Measurements from ENCODE around the gene CELF4.
A peak's percentile ranks its signal among the peaks of the same experiment; 100 is the strongest.

The CELF4 gene

GRCh38 chr18:37348729-37349128 lies 216.9 kb downstream of the CELF4 start:
- no peak for DNase-seq (ENCODE audit: low spot score)

DNA sequence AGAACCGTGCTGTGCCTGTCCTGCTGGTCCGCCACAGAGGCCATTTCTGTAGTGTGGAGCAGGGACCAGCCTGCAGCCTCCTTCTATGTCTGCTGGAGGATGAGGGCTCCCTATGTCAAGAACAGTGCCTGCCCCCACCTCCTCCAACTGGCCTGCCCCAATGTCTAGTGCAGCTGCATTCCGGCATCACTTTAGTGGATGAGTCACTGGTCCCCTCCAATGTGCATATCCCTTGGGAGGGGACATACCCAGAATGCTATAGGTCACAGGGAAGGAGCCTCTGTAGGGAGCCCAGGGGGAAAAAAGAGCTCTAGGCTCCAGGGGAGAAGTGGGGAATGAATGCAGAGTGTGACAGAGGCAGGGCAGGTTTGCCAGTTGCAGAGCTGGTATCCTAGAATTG lies 219.6 kb downstream of the CELF4 start:
- no peak for DNase-seq (ENCODE audit: low spot score)

- no peak for DNase-seq (ENCODE audit: low spot score)
These were observed 222.1 kb downstream of the CELF4 start for GRCh38 chr18:37343542-37343851.

- DNase-seq (ENCODE audit: low spot score): no peak
These were observed 224.0 kb downstream of the CELF4 start for GRCh38 chr18:37341473-37342086.

- peak; percentile 45 for DNase-seq (ENCODE audit: low spot score)
These were observed 224.6 kb downstream of the CELF4 start for GRCh38 chr18:37341016-37341415.

DNA sequence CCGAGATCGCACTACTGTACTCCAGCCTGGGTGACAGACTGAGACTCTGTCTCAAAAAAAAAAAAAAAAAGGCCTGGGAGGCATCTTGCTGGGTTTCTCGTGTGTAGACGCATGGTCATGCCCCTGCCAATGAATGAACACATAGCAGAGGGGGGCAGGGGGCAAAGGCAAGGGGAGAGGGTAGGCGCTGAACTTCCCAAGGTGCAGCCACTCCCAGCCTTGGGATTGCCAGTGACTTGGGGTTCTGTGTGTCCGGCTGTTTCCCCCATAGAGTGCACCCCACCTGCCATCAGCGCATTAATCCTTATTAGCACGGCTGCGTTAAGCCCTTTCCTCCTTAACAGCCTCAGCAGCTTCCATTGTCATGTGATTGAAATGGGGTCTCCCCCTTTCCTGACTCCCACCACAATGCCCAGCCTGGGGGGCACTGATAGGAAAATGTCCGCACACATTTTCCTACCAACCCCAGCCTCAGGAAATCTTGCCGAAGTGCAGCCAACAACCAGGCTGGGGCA lies 225.8 kb downstream of the CELF4 start:
- no peak for DNase-seq (ENCODE audit: low spot score)

GRCh38 chr18:37336568-37337285 lies 228.9 kb downstream of the CELF4 start:
- no peak for DNase-seq (ENCODE audit: low spot score)

DNA sequence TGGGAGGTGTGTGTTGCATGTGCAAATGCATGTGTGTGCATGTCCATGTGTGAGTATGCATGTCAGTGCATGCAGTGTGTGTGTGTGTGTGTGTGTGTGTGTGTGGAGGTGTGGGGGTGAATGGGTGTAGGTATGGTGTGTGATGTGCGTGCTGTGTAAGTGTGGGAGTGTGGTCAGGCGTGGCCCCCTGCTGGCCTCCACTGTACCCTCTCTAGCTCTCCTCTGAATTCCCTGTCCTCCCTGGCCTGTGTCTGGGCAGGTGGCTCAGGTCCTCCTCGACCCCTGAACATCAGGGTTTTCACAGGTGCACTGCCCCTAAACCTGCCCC lies 230.2 kb downstream of the CELF4 start:
- peak; percentile 32 for DNase-seq (ENCODE audit: low spot score)

- peak; percentile 88 for DNase-seq (ENCODE audit: low spot score)
These were observed 230.8 kb downstream of the CELF4 start for GRCh38 chr18:37334631-37335408.

GRCh38 chr18:37332628-37333420 lies 232.8 kb downstream of the CELF4 start:
- no peak for DNase-seq (ENCODE audit: low spot score)

DNA sequence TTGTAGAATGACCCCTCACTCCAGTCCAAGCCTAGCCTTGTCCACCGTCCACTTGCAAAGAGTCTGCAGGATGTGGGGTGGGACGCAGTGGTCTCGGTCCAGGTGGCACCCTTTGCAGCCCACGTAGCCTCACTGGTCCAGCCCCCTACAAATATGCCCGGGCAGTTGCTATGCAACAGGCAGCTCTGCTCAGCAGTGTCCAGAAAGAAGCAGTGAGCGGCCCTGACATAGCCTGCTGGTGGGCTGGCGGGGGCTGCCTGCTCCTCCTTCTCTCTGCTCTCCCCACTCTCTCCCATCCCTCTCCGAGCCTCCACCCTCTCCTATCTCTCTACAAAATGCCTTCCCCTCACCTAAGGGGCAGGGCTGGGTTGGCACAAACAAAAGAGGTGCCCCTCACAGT lies 233.4 kb downstream of the CELF4 start:
- no peak for DNase-seq (ENCODE audit: low spot score)

DNA sequence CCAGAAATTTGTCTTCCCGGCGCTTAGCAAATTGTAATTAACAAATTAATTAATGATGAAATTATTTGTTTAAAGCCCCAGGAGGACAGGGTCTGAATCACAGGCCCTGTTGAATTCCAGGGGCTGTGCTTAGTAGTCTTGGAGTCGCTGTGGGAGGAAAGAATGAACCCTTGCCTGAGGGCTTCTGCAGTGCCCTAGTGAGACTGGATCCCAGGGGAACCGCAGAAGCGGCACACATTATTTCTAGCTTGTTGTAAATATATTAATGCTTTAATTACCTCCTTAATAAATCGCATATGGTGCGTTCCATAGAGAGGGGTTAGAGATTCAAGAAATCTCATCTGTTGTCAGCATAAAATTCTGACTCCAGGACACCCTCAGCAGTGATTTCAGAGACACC lies 235.4 kb downstream of the CELF4 start:
- no peak for DNase-seq (ENCODE audit: low spot score)

GRCh38 chr18:37328946-37329719 lies 236.5 kb downstream of the CELF4 start:
- DNase-seq (ENCODE audit: low spot score): no peak

GRCh38 chr18:37327063-37327577 lies 238.5 kb downstream of the CELF4 start:
- DNase-seq (ENCODE audit: low spot score): no peak

- peak; percentile 67 for DNase-seq (ENCODE audit: low spot score)
These were observed 243.0 kb downstream of the CELF4 start for GRCh38 chr18:37322492-37323035.

DNA sequence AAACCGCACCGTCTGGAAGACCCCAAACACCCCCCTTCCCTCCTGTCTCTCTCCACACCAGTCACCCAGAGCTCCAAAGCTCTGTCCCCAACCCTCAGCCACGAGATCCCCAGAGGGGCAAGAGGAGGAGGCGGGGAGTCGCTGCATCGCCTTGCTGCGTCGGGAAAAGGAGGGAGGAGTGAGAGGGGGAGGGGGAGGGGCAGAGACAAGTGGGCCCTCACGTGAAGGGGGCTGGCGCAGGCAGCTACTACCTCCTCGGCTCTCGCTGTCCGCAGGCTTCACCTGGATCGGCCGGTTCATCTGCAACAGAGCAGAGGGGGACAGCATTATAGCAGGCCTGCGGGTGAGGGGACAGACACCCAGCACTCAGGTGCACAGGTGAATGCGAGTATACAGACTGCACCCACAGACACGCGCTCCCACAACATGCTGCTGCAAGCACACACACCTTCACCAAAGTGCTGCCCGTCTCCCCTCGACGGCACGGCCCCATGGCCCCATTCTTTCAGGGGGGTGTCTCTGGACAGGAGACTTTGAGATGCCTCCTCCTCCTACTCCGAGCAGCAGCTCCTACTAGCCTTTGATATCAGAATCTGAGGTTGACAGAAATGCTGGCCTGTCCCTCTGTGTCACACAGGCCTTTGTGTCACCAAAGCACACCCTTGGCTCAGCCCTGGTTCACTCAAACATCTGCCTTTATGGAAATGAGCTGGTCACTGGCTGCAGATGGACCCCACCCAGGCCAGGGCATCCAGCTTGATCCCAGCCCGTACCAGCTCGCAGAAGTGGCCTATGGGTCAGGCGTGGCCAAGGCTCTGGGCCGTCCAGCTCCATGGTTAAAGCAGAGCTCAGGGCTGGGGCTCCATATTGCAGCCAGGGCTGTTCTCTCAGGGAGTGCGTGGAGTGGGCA lies 243.8 kb downstream of the CELF4 start:
- no peak for DNase-seq (ENCODE audit: low spot score)

- DNase-seq (ENCODE audit: low spot score): no peak
These were observed 245.3 kb downstream of the CELF4 start for GRCh38 chr18:37320317-37320716.

GRCh38 chr18:37318360-37319355 lies 246.9 kb downstream of the CELF4 start:
- DNase-seq (ENCODE audit: low spot score): no peak

DNA sequence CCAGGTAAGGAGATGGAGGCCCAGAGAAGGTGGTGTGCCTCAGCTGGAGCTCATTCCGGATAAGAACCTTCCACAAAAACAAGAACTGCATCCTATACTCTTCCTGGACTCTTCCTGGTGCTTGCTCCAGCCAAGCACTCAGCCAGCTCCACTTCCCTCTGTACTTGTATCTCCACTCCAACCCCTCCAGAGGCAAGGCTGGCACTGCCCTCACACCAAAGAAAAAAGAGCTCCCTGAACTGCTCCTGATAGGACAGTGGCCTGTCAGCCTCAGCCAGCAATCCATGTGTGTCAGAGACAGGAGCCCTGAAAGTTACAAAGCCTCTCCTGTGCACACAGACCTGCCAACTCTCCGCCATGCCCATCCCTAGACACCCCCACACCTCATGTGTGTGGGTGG lies 248.1 kb downstream of the CELF4 start:
- DNase-seq (ENCODE audit: low spot score): no peak

All from AG20443 (cell line).